Gastroesophageal sphincter (tissue), 3 donors: ENCODE measurements around the gene RAB42.
A peak's percentile ranks its signal among the peaks of the same experiment; 100 is the strongest.

Experiments
- EP300 ChIP-seq: sonication (generic); formaldehyde crosslinking; IDR thresholded peaks from one replicate; pipeline ENCODE4 v1.6.1; 2017; ENCODE audit warnings: antibody characterized with exemption, mild to moderate bottlenecking
- POLR2A ChIP-seq, 2 donors: fragments of 450-650 bp; IDR thresholded peaks; one replicate each; pipeline ENCODE4 v1.6.1; 2017; ENCODE audit warnings: antibody characterized with exemption in 2 of 2, mild to moderate bottlenecking in 2 of 2, moderate library complexity in 1 of 2
- POLR2AphosphoS5 ChIP-seq: sonication (generic); formaldehyde crosslinking; IDR thresholded peaks from one replicate; pipeline ENCODE4 v1.6.1; 2017; ENCODE audit warnings: antibody characterized with exemption
- TF ChIP-seq, protein P1 (sequence below), 4 experiments: fragments of 200-600 bp in 2 of 4; fragments of 450-650 bp in 2 of 4; sonication (generic) in 1 of 4; IDR thresholded peaks; one replicate each; pipeline ENCODE4 v1.5.1; 2017 to 2019; ENCODE audit warnings: antibody characterized with exemption in 4 of 4, mild to moderate bottlenecking in 2 of 4, moderate library complexity in 2 of 4

DNA sequence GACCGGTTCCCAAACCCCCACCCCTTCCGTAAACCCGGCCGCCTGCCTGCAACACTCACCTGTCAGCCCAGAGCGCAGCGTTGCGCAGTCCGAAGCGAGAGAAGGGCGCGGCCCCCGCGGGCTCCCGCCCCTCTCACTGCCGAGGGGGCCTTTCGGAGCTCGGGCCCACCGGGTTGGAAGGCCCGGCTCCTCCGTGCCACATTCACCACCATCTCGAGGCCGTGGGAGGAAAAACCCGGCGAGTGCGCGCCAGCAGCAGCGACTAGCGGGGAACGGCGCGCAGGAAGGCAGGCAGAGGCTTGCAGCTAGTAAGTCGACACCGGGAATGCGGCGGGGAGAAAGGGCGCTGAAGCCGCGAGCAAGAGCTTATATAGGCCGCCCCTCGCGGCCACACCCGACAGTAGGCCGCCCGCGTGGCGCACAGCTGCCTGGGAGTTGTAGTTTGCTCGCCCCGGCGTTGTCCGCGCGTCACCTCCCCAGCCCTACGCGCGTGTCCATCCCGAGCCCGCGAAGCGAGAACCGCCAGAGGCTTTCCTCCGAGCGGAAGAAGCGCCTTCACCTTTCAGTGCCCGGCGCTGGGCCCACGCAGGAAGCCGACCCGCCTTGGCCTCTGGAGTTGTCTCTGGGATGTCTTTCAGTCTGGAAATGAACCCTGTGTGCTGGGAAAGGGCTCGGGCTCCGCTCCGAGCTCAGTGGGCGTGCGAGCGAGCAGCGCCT, 10.4 kb upstream of the RAB42 start:
- TF ChIP-seq POLR2AphosphoS5 (peak; percentile 100), POLR2A (IDR thresholded peaks at IDR 0.05) (peak; percentile 98 to 99), EP300 (no peak)
- TF ChIP-seq, protein P1, sequence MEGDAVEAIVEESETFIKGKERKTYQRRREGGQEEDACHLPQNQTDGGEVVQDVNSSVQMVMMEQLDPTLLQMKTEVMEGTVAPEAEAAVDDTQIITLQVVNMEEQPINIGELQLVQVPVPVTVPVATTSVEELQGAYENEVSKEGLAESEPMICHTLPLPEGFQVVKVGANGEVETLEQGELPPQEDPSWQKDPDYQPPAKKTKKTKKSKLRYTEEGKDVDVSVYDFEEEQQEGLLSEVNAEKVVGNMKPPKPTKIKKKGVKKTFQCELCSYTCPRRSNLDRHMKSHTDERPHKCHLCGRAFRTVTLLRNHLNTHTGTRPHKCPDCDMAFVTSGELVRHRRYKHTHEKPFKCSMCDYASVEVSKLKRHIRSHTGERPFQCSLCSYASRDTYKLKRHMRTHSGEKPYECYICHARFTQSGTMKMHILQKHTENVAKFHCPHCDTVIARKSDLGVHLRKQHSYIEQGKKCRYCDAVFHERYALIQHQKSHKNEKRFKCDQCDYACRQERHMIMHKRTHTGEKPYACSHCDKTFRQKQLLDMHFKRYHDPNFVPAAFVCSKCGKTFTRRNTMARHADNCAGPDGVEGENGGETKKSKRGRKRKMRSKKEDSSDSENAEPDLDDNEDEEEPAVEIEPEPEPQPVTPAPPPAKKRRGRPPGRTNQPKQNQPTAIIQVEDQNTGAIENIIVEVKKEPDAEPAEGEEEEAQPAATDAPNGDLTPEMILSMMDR (IDR thresholded peaks at IDR 0.05), result peak in 2 of 4 experiments; percentile 53 to 61
